BLaER1 treated with 17β-estradiol and CSF1 and Interleukin-3, amounts not matched to agents 10 nM and 100 nM (cell line): ENCODE measurements around the gene SCNM1.

Experiments
- H3K27ac ChIP-seq, 11 experiments: shearing (Covaris generic); formaldehyde crosslinking; 2 replicates each; pipeline ENCODE4 v1.8.1; 2022
- H3K27me3 ChIP-seq, 11 experiments: shearing (Covaris generic); formaldehyde crosslinking; 2 replicates each; pipeline ENCODE4 v1.8.1; 2022
- H3K36me3 ChIP-seq, 11 experiments: shearing (Covaris generic); formaldehyde crosslinking; 2 replicates each; pipeline ENCODE4 v1.8.1; 2022
- H3K4me1 ChIP-seq, 10 experiments: shearing (Covaris generic); formaldehyde crosslinking; 2 replicates each; pipeline ENCODE4 v1.8.1; 2022
- H3K4me2 ChIP-seq, 11 experiments: shearing (Covaris generic); formaldehyde crosslinking; 2 replicates each; pipeline ENCODE4 v1.8.1; 2022
- H3K4me3 ChIP-seq, 10 experiments: shearing (Covaris generic); formaldehyde crosslinking; 2 replicates each; pipeline ENCODE4 v1.8.1; 2022
- H3K9ac ChIP-seq, 11 experiments: shearing (Covaris generic); formaldehyde crosslinking; 2 replicates each; pipeline ENCODE4 v1.8.1; 2022
- H3K9me3 ChIP-seq, 11 experiments: shearing (Covaris generic); formaldehyde crosslinking; replicated peaks in 1 of 11; 2 replicates each; pipeline ENCODE4 v1.8.1; 2022
- H4K20me1 ChIP-seq, 11 experiments: shearing (Covaris generic); formaldehyde crosslinking; 2 replicates each; pipeline ENCODE4 v1.8.1; 2022
- Cebpa-rat ChIP-seq, 11 experiments: shearing (Covaris generic); IDR thresholded peaks; 2 replicates each; pipeline ENCODE4 v1.8.1; 2022

SCNM1 gene

GRCh38 chr1:151156515-151156819, 9.5 kb upstream of the SCNM1 start, which contains the start of gene TNFAIP8L2:
TSS of gene TNFAIP8L2 (plus strand) at chr1:151156649. CDS start at chr1:151158698, 2,049 bp downstream.
- H3K4me2 ChIP-seq: peak within 1 kb of the TSS; percentile 82 to 99 (median 97)
- peak within 1 kb of the TSS; percentile 70 to 99 (median 94) for H3K27ac ChIP-seq
- no peak for TF ChIP-seq Cebpa-rat (IDR thresholded peaks at IDR 0.05)
- peaks cover 49 to 67% (median 63%) of the 10 kb centered on the region in 10 experiments for H3K4me1 ChIP-seq
- H3K9ac ChIP-seq: peak within 1 kb of the TSS; percentile 77 to 94 (median 87)
- H3K36me3 ChIP-seq: peaks cover 8 to 34% (median 23%) of the 10 kb centered on the region in 11 experiments; a peak in 21 of 22 replicates
- peak within 1 kb of the TSS; percentile 56 to 85 (median 74) for H3K4me3 ChIP-seq
- H4K20me1 ChIP-seq: peaks cover 0 to 21% (median 11%) of the 10 kb centered on the region in 11 experiments; a peak in 8 of 22 replicates
- no peaks in the 10 kb centered on the region for H3K9me3 ChIP-seq
- H3K27me3 ChIP-seq: no peaks in the 10 kb centered on the region

- Histone ChIP-seq H4K20me1 (peaks cover 0 to 28% (median 17%) of the 10 kb centered on the region in 11 experiments; a peak in 8 of 22 replicates), H3K9me3 (no peaks in the 10 kb centered on the region), H3K27me3 (no peaks in the 10 kb centered on the region), H3K36me3 (peaks cover 8 to 41% (median 27%) of the 10 kb centered on the region in 11 experiments; a peak in 21 of 22 replicates), H3K4me2 (peak overlapping the region; percentile 82 to 99 (median 97)), H3K4me3 (peak overlapping the region; percentile 56 to 85 (median 74)), H3K27ac (peak overlapping the region; percentile 70 to 99 (median 94)), H3K9ac (peak overlapping the region; percentile 77 to 94 (median 87)), H3K4me1 (peaks cover 55 to 73% (median 68%) of the 10 kb centered on the region in 10 experiments)
- peak in 7 of 11 experiments; percentile 43 to 72 (median 50); a peak in 8 of 22 replicates for TF ChIP-seq Cebpa-rat (IDR thresholded peaks at IDR 0.05)
These were observed 8.8 kb upstream of the SCNM1 start for GRCh38 chr1:151157067-151157531.

- peak overlapping the region; percentile 70 to 99 (median 94); a peak in 21 of 22 replicates for H3K27ac ChIP-seq
- H3K4me3 ChIP-seq: peak overlapping the region; percentile 56 to 85 (median 74); a peak in 19 of 20 replicates
- H3K9me3 ChIP-seq: no peaks in the 10 kb centered on the region
- peaks cover 55 to 86% (median 76%) of the 10 kb centered on the region in 10 experiments for H3K4me1 ChIP-seq
- no peak for TF ChIP-seq Cebpa-rat (IDR thresholded peaks at IDR 0.05)
- H3K36me3 ChIP-seq: peaks cover 8 to 50% (median 35%) of the 10 kb centered on the region in 11 experiments
- H3K27me3 ChIP-seq: no peaks in the 10 kb centered on the region
- H3K9ac ChIP-seq: peak overlapping the region; percentile 77 to 94 (median 87); a peak in 21 of 22 replicates
- H3K4me2 ChIP-seq: peak overlapping the region; percentile 82 to 99 (median 97)
- peaks cover 0 to 40% (median 28%) of the 10 kb centered on the region in 11 experiments; a peak in 8 of 22 replicates for H4K20me1 ChIP-seq
These were observed 7.6 kb upstream of the SCNM1 start for GRCh38 chr1:151158326-151158725.

- H4K20me1 ChIP-seq: peaks cover 0 to 45% (median 32%) of the 10 kb centered on the region in 11 experiments; a peak in 9 of 22 replicates
- peaks cover 8 to 55% (median 36%) of the 10 kb centered on the region in 11 experiments for H3K36me3 ChIP-seq
- peak overlapping the region; percentile 43 to 94 (median 87); a peak in 21 of 22 replicates for H3K9ac ChIP-seq
- H3K27ac ChIP-seq: peak overlapping the region; percentile 70 to 99 (median 94); a peak in 21 of 22 replicates
- peak overlapping the region in 9 of 10 experiments; percentile 64 to 85 (median 74); a peak in 18 of 20 replicates for H3K4me3 ChIP-seq
- peaks cover 60 to 87% (median 77%) of the 10 kb centered on the region in 10 experiments for H3K4me1 ChIP-seq
- peak overlapping the region; percentile 82 to 99 (median 97) for H3K4me2 ChIP-seq
- H3K27me3 ChIP-seq: no peaks in the 10 kb centered on the region
- no peak for TF ChIP-seq Cebpa-rat (IDR thresholded peaks at IDR 0.05)
- H3K9me3 ChIP-seq: no peaks in the 10 kb centered on the region
These were observed 7.1 kb upstream of the SCNM1 start for GRCh38 chr1:151158751-151159251.

GRCh38 chr1:151159373-151159772, 6.6 kb upstream of the SCNM1 start:
- Histone ChIP-seq H3K36me3 (peaks cover 8 to 61% (median 40%) of the 10 kb centered on the region in 11 experiments), H3K4me3 (peak overlapping the region in 9 of 10 experiments; percentile 64 to 85 (median 74); a peak in 18 of 20 replicates), H3K9ac (peak overlapping the region; percentile 43 to 94 (median 87)), H3K27me3 (no peaks in the 10 kb centered on the region), H4K20me1 (peaks cover 0 to 50% (median 33%) of the 10 kb centered on the region in 11 experiments; a peak in 9 of 22 replicates), H3K9me3 (no peaks in the 10 kb centered on the region), H3K4me2 (peak overlapping the region; percentile 82 to 99 (median 97)), H3K4me1 (peaks cover 65 to 89% (median 82%) of the 10 kb centered on the region in 10 experiments), H3K27ac (peak overlapping the region; percentile 70 to 99 (median 94); a peak in 21 of 22 replicates)
- no peak for TF ChIP-seq Cebpa-rat (IDR thresholded peaks at IDR 0.05)

GRCh38 chr1:151164732-151165280, 1.1 kb upstream of the SCNM1 start:
- H4K20me1 ChIP-seq: peaks cover 0 to 53% (median 33%) of the 10 kb centered on the region in 11 experiments; a peak in 10 of 22 replicates
- peak overlapping the region; percentile 66 to 94 (median 84); a peak in 21 of 22 replicates for H3K9ac ChIP-seq
- peaks cover 40 to 83% (median 60%) of the 10 kb centered on the region in 11 experiments for H3K36me3 ChIP-seq
- H3K27me3 ChIP-seq: no peaks in the 10 kb centered on the region
- H3K4me2 ChIP-seq: peak overlapping the region; percentile 73 to 96 (median 91)
- H3K4me3 ChIP-seq: peak overlapping the region; percentile 72 to 94 (median 88)
- peak overlapping the region; percentile 59 to 89 (median 80); a peak in 21 of 22 replicates for H3K27ac ChIP-seq
- TF ChIP-seq Cebpa-rat (IDR thresholded peaks at IDR 0.05): no peak
- H3K4me1 ChIP-seq: peaks cover 45 to 75% (median 69%) of the 10 kb centered on the region in 10 experiments
- no peaks in the 10 kb centered on the region for H3K9me3 ChIP-seq

- no peaks in the 10 kb centered on the region for H3K9me3 ChIP-seq
- peaks cover 40 to 70% (median 64%) of the 10 kb centered on the region in 10 experiments for H3K4me1 ChIP-seq
- H3K9ac ChIP-seq: peak overlapping the region; percentile 66 to 94 (median 84)
- H3K36me3 ChIP-seq: peaks cover 44 to 83% (median 65%) of the 10 kb centered on the region in 11 experiments
- H4K20me1 ChIP-seq: peaks cover 0 to 49% (median 29%) of the 10 kb centered on the region in 11 experiments; a peak in 12 of 22 replicates
- H3K27ac ChIP-seq: peak overlapping the region; percentile 59 to 89 (median 80)
- TF ChIP-seq Cebpa-rat (IDR thresholded peaks at IDR 0.05): no peak
- no peaks in the 10 kb centered on the region for H3K27me3 ChIP-seq
- H3K4me3 ChIP-seq: peak overlapping the region; percentile 72 to 94 (median 88)
- H3K4me2 ChIP-seq: peak overlapping the region; percentile 73 to 96 (median 91)
These were observed 635 bp upstream of the SCNM1 start for GRCh38 chr1:151165281-151165737.

- H3K36me3 ChIP-seq: peaks cover 48 to 83% (median 66%) of the 10 kb centered on the region in 11 experiments
- H3K4me2 ChIP-seq: peak overlapping the region; percentile 91 to 100 (median 97)
- H3K9me3 ChIP-seq: no peaks in the 10 kb centered on the region
- peak overlapping the region; percentile 72 to 94 (median 88) for H3K4me3 ChIP-seq
- TF ChIP-seq Cebpa-rat (IDR thresholded peaks at IDR 0.05): no peak
- H3K4me1 ChIP-seq: peaks cover 33 to 58% (median 52%) of the 10 kb centered on the region in 10 experiments
- no peaks in the 10 kb centered on the region for H3K27me3 ChIP-seq
- H3K9ac ChIP-seq: peak overlapping the region; percentile 83 to 94 (median 89)
- peaks cover 0 to 51% (median 20%) of the 10 kb centered on the region in 11 experiments; a peak in 12 of 22 replicates for H4K20me1 ChIP-seq
- peak overlapping the region; percentile 73 to 89 (median 86) for H3K27ac ChIP-seq
These were observed 587 bp downstream of the SCNM1 start for GRCh38 chr1:151166505-151166956.
